Astrocyte of the cerebellum (primary cell): Measurements from ENCODE around the gene STING1.

Source experiments
- DNase-seq: peaks from one replicate; pipeline ENCODE4 v3.0.0-alpha.2; 2011; ENCODE audit warnings: low read depth
- H3K4me3 ChIP-seq: 2 replicates; pipeline ENCODE4 v1.5.1; 2011; ENCODE audit warnings: mild to moderate bottlenecking, low read depth, low read length, moderate library complexity
- CTCF ChIP-seq: IDR thresholded peaks from 2 replicates; pipeline ENCODE4 v1.5.1; 2012; ENCODE audit warnings: low read length, low read depth, moderate library complexity, mild to moderate bottlenecking; ENCODE audit errors: missing control alignments
- in situ Hi-C: cut with HindIII; loops from 2 replicates; pipeline ENCODE4 v1.10.0; 2017; ENCODE audit warnings: low sequenced_read_pairs

The STING1 gene

GRCh38 chr5:139470821-139471300, 11.7 kb downstream of the STING1 start, which contains the start of gene SMIM33:
Gene SMIM33, plus strand, starts transcription at chr5:139471004. Its CDS starts 118 bp downstream, at chr5:139471122.
- no peak for DNase-seq
- TF ChIP-seq CTCF = no peak
- in situ Hi-C loops = no loop called here
- no peak within 1 kb of the TSS for H3K4me3 ChIP-seq

- no peak for DNase-seq
- no peak overlapping the region for H3K4me3 ChIP-seq
- in situ Hi-C loops = no loop called here
Observed at GRCh38 chr5:139468421-139468931, 14.1 kb downstream of the STING1 start.

GRCh38 chr5:139462586-139463276, 19.8 kb downstream of the STING1 start, which contains the start of gene ECSCR:
Gene ECSCR, minus strand, starts transcription at chr5:139462743. Its CDS starts 73 bp downstream, at chr5:139462670.
- no peak for TF ChIP-seq CTCF
- DNase-seq = no peak
- in situ Hi-C loops = no loop called here
- no peak within 1 kb of the TSS for H3K4me3 ChIP-seq

More at GRCh38 chr5:139468421-139468931, 14.1 kb downstream of the STING1 start:
- no peak for TF ChIP-seq CTCF

- in situ Hi-C loops = no loop called here
- no peak overlapping the region for H3K4me3 ChIP-seq
- no peak for DNase-seq
- TF ChIP-seq CTCF = no peak
Observed at GRCh38 chr5:139461698-139462097, 20.9 kb downstream of the STING1 start.

- TF ChIP-seq CTCF = no peak
- no peak overlapping the region for H3K4me3 ChIP-seq
- no peak for DNase-seq
- in situ Hi-C loops = no loop called here
Observed at GRCh38 chr5:139461176-139461575, 21.4 kb downstream of the STING1 start.

- in situ Hi-C loops = no loop called here
- no peak for DNase-seq
- TF ChIP-seq CTCF = no peak
- no peak overlapping the region for H3K4me3 ChIP-seq
Observed at GRCh38 chr5:139460455-139460854, 22.1 kb downstream of the STING1 start.
